Eye (tissue), 1 donor: ENCODE measurements around the gene L1CAM.

Source experiments
- DNase-seq: peaks from one replicate; pipeline ENCODE4 v3.0.0-alpha.2; 2015

Gene L1CAM

GRCh38 chrX:153922932-153923857 is 37.2 kb upstream of the L1CAM start:
- DNase-seq: peak; percentile 54

- peak; percentile 28 for DNase-seq
Measured at GRCh38 chrX:153921511-153922446, 35.8 kb upstream of the L1CAM start.

- no peak for DNase-seq
Measured at GRCh38 chrX:153921070-153921469, 35.1 kb upstream of the L1CAM start.

- no peak for DNase-seq
Measured at GRCh38 chrX:153920546-153920945, 34.6 kb upstream of the L1CAM start.

- no peak for DNase-seq
Measured at GRCh38 chrX:153919281-153919680, 33.3 kb upstream of the L1CAM start.

- no peak for DNase-seq
Measured at GRCh38 chrX:153917869-153918268, 31.9 kb upstream of the L1CAM start.

GRCh38 chrX:153913701-153914100 is 27.7 kb upstream of the L1CAM start:
- DNase-seq: no peak

GRCh38 chrX:153913211-153913610 is 27.2 kb upstream of the L1CAM start:
- no peak for DNase-seq

GRCh38 chrX:153911798-153912197 is 25.8 kb upstream of the L1CAM start:
- no peak for DNase-seq

- DNase-seq: no peak
Measured at GRCh38 chrX:153910446-153910845, 24.5 kb upstream of the L1CAM start.

GRCh38 chrX:153909980-153910360 is 24.0 kb upstream of the L1CAM start:
- no peak for DNase-seq

- peak; percentile 57 for DNase-seq
Measured at GRCh38 chrX:153909024-153909979, 23.3 kb upstream of the L1CAM start.

GRCh38 chrX:153908219-153908860 is 22.4 kb upstream of the L1CAM start:
- no peak for DNase-seq

- no peak for DNase-seq
Measured at GRCh38 chrX:153907456-153907855, 21.5 kb upstream of the L1CAM start.

- DNase-seq: no peak
Measured at GRCh38 chrX:153906126-153906917, 20.3 kb upstream of the L1CAM start.

- no peak for DNase-seq
Measured at GRCh38 chrX:153905481-153906095, 19.6 kb upstream of the L1CAM start.

GRCh38 chrX:153903991-153904957 is 18.3 kb upstream of the L1CAM start, which contains the start of gene AVPR2:
TSS of gene AVPR2 (plus strand) at chrX:153904673. CDS start at chrX:153905146, 473 bp downstream.
- DNase-seq: no peak

GRCh38 chrX:153903238-153903980 is 17.4 kb upstream of the L1CAM start:
- DNase-seq: no peak
